HFFc6 (cell line): ENCODE measurements around the gene XCL1. TPM values are rescaled to one million over a fixed set of nuclear protein-coding genes. Genes with fewer than 3 reads are reported as not detected.

Source experiments
- DNase-seq: peaks from one replicate; pipeline ENCODE4 v3.0.0-alpha.2; 2018
- H3K27ac Mint-ChIP-seq: 2 replicates; pipeline ENCODE4 v1.8.0; 2020; ENCODE audit warnings: mild to moderate bottlenecking, mixed read lengths
- H3K27me3 Mint-ChIP-seq: 2 replicates; pipeline ENCODE4 v1.8.0; 2021; ENCODE audit warnings: mild to moderate bottlenecking, moderate library complexity, mixed read lengths; ENCODE audit not compliant: insufficient read depth
- H3K36me3 Mint-ChIP-seq: 2 replicates; pipeline ENCODE4 v1.8.0; 2021; ENCODE audit warnings: low read depth, mixed read lengths
- H3K4me1 Mint-ChIP-seq: 2 replicates; pipeline ENCODE4 v1.8.0; 2020; ENCODE audit warnings: low read depth, mixed read lengths
- H3K4me3 Mint-ChIP-seq: 2 replicates; pipeline ENCODE4 v1.8.0; 2020; ENCODE audit warnings: mild to moderate bottlenecking, moderate library complexity, mixed read lengths
- H3K9me3 Mint-ChIP-seq: 2 replicates; pipeline ENCODE4 v1.8.0; 2020; ENCODE audit warnings: mild to moderate bottlenecking, mixed read lengths
- CTCF ChIP-seq: fragments of 200-600 bp; sonication (generic); IDR thresholded peaks from 2 replicates; pipeline ENCODE4 v1.5.0; 2021; ENCODE audit warnings: antibody characterized with exemption, mild to moderate bottlenecking
- total RNA-seq, 6 experiments: library from RNA; stranded (reverse); fragmentation: NEBNext Ultra II Directional; extraction: Animal tissue kit (Norgen Biotek cat#: 25700); gene quantifications; 2 replicates in 1 of 6; 3 replicates in 5 of 6; pipeline ENCODE4 v1.2.3, GENCODE V29; 2021

The XCL1 gene
- total RNA-seq, 6 experiments from 2014 or later: not detected

GRCh38 chr1:168609741-168610510 is 33.5 kb downstream of the XCL1 start:
- Mint-ChIP-seq H3K9me3 (no peaks in the 10 kb centered on the region), H3K27ac (no peak overlapping the region), H3K36me3 (no peaks in the 10 kb centered on the region), H3K27me3 (peaks cover 12% of the 10 kb centered on the region), H3K4me1 (no peaks in the 10 kb centered on the region; the same call in 1 of the 2 replicates), H3K4me3 (no peak overlapping the region)
- no peak for TF ChIP-seq CTCF
- DNase-seq: no peak

DNA sequence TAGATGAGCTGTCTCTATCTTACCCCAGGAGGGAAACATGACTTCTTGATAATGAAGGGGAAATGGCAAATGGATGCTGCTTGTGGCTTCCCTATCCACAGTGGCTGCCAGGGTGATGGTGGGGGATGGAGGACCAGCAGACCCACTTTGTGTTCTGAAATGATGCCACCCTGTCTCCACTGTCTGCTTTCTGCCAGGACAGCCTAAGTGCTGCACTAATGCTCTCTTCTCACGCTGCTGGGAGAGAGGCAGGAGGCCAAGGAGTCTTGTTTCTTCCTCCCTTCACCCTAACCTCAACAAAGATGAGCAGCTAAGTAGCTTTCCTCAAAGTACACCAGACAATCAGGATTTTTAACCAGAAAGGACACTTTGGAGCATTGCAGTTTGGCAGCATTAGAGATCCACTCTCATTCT is 36.6 kb downstream of the XCL1 start:
- H3K27ac Mint-ChIP-seq: no peak overlapping the region
- H3K9me3 Mint-ChIP-seq: no peaks in the 10 kb centered on the region
- no peaks in the 10 kb centered on the region; the same call in 1 of the 2 replicates for H3K4me1 Mint-ChIP-seq
- peaks cover 9% of the 10 kb centered on the region for H3K27me3 Mint-ChIP-seq
- DNase-seq: no peak
- no peak for TF ChIP-seq CTCF
- H3K36me3 Mint-ChIP-seq: no peaks in the 10 kb centered on the region
- no peak overlapping the region for H3K4me3 Mint-ChIP-seq

DNA sequence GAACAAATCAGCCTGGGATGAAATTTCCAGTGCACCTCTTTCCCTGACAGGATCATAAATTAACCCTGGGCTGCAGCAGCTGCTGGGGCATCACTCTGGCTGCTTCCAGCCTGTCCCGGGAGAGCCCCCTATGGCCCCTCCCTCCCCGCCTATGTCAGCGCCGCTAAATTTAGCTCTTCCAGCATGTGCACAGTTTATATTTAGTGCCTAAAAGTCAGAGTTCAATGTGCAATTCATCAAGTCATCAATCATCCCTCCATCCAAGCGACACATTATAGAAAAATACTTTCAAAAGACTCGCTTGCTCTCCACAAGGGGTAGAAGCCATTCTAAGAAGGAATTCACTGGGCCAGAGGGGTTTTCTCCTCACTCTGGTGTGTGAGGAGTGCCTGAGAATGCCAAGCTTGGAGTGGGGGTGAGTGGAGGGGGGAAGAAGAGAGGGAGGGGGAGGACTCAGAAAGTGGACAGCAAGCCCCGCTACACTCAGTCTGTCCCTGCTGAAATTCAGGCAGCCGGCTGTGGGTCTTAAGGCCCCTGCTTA is 37.4 kb downstream of the XCL1 start:
- peaks cover 7% of the 10 kb centered on the region for H3K27me3 Mint-ChIP-seq
- TF ChIP-seq CTCF: no peak
- no peaks in the 10 kb centered on the region for H3K36me3 Mint-ChIP-seq
- no peak overlapping the region for H3K27ac Mint-ChIP-seq
- H3K4me1 Mint-ChIP-seq: no peaks in the 10 kb centered on the region; the same call in 1 of the 2 replicates
- no peak for DNase-seq
- no peaks in the 10 kb centered on the region for H3K9me3 Mint-ChIP-seq
- H3K4me3 Mint-ChIP-seq: no peak overlapping the region

- H3K36me3 Mint-ChIP-seq: no peaks in the 10 kb centered on the region
- DNase-seq: no peak
- H3K4me3 Mint-ChIP-seq: no peak overlapping the region
- no peak for TF ChIP-seq CTCF
- H3K4me1 Mint-ChIP-seq: no peaks in the 10 kb centered on the region; the same call in 1 of the 2 replicates
- no peak overlapping the region for H3K27ac Mint-ChIP-seq
- H3K9me3 Mint-ChIP-seq: no peaks in the 10 kb centered on the region
- peaks cover 3% of the 10 kb centered on the region; the same call in 1 of the 2 replicates for H3K27me3 Mint-ChIP-seq
Measured at GRCh38 chr1:168614235-168614634, 37.8 kb downstream of the XCL1 start.

DNA sequence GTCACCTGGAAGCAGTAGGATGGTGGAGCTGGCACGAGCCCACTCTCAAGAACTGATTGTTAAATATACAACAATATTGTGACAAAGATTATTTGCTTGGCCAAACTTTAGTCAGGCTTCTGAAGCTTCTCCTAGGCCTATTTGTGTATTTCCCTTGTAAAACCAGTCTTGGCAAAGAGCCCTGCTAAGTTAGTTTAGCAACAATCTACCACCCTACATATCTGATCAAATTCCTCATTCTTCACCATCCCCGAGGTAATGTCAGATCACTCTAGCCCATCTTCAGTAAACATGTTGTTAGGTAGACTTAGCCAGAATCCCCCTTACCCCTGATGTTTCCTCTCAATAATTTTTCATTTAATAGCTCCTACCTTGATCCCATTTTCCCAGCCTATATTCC is 39.6 kb downstream of the XCL1 start:
- H3K27ac Mint-ChIP-seq: no peak overlapping the region
- no peak for DNase-seq
- TF ChIP-seq CTCF: no peak
- no peaks in the 10 kb centered on the region for H3K9me3 Mint-ChIP-seq
- no peak overlapping the region for H3K4me3 Mint-ChIP-seq
- H3K4me1 Mint-ChIP-seq: no peaks in the 10 kb centered on the region; the same call in 1 of the 2 replicates
- H3K36me3 Mint-ChIP-seq: no peaks in the 10 kb centered on the region
- H3K27me3 Mint-ChIP-seq: no peaks in the 10 kb centered on the region; the same call in 1 of the 2 replicates
